GM23338 (cell line): ENCODE measurements around the gene LYL1. TPM values are rescaled to one million over a fixed set of nuclear protein-coding genes. Genes with fewer than 3 reads are reported as not detected.
A peak's percentile ranks its signal among the peaks of the same experiment; 100 is the strongest.

Experiments used
- ATAC-seq: fragments of 200-7000 bp; cut with Tn5 transposase; 3 replicates; pipeline ENCODE4 v1.9.1; 2020
- DNase-seq: peaks from one replicate; pipeline ENCODE4 v3.0.0-alpha.2; 2015; ENCODE audit warnings: low spot score
- H2AFZ ChIP-seq: fragments of 200-600 bp; sonication (generic); 2 replicates; pipeline ENCODE4 v1.8.0; 2016; ENCODE audit warnings: antibody characterized with exemption, mild to moderate bottlenecking, moderate library complexity
- H3F3A ChIP-seq: fragments of 200-600 bp; sonication (generic); replicated peaks from 2 replicates; pipeline ENCODE4 v1.8.0; 2017; ENCODE audit warnings: antibody characterized with exemption, mixed run types, low read depth
- H3K27ac ChIP-seq: fragments of 200-600 bp; sonication (generic); 2 replicates; pipeline ENCODE4 v1.6.1; 2016; ENCODE audit warnings: low read depth
- H3K27me3 ChIP-seq: fragments of 200-600 bp; sonication (generic); 2 replicates; pipeline ENCODE4 v1.8.0; 2016; ENCODE audit warnings: mild to moderate bottlenecking, mixed run types, moderate library complexity; ENCODE audit not compliant: insufficient read depth
- H3K36me3 ChIP-seq: fragments of 200-600 bp; sonication (generic); 2 replicates; pipeline ENCODE4 v1.8.0; 2016; ENCODE audit warnings: mild to moderate bottlenecking; ENCODE audit not compliant: insufficient read depth
- H3K4me1 ChIP-seq: fragments of 200-600 bp; sonication (generic); 2 replicates; pipeline ENCODE4 v1.8.0; 2016; ENCODE audit warnings: mild to moderate bottlenecking, moderate library complexity; ENCODE audit not compliant: insufficient read depth
- H3K4me2 ChIP-seq: fragments of 200-600 bp; sonication (generic); 2 replicates; pipeline ENCODE4 v1.7.1; 2017; ENCODE audit warnings: mixed run types
- H3K4me3 ChIP-seq: fragments of 200-600 bp; sonication (generic); 2 replicates; pipeline ENCODE4 v1.6.1; 2016; ENCODE audit warnings: mixed run types
- H3K79me2 ChIP-seq: fragments of 200-600 bp; sonication (generic); replicated peaks from 2 replicates; pipeline ENCODE4 v1.8.0; 2017; ENCODE audit warnings: mild to moderate bottlenecking; ENCODE audit not compliant: insufficient read depth
- H3K9me2 ChIP-seq: fragments of 200-600 bp; sonication (generic); 2 replicates; pipeline ENCODE4 v1.8.0; 2017; ENCODE audit not compliant: insufficient read depth
- H4K20me1 ChIP-seq: fragments of 200-600 bp; sonication (generic); replicated peaks from 2 replicates; pipeline ENCODE4 v1.8.0; 2017; ENCODE audit warnings: mild to moderate bottlenecking; ENCODE audit not compliant: insufficient read depth
- H3K27ac Mint-ChIP-seq: 2 replicates; pipeline ENCODE4 v1.8.0; 2020; ENCODE audit warnings: inconsistent platforms, mild to moderate bottlenecking, moderate library complexity, mixed read lengths
- H3K27me3 Mint-ChIP-seq: 3 replicates; pipeline ENCODE4 v1.8.0; 2022; ENCODE audit warnings: low read depth, mild to moderate bottlenecking, moderate library complexity, mixed read lengths, inconsistent platforms; ENCODE audit not compliant: insufficient read depth, poor library complexity
- H3K36me3 Mint-ChIP-seq: 3 replicates; pipeline ENCODE4 v1.8.0; 2021; ENCODE audit warnings: low read depth, mild to moderate bottlenecking, inconsistent platforms, moderate library complexity, mixed read lengths
- H3K4me1 Mint-ChIP-seq: 3 replicates; pipeline ENCODE4 v1.8.0; 2020; ENCODE audit warnings: mild to moderate bottlenecking, inconsistent platforms, mixed read lengths
- H3K4me3 Mint-ChIP-seq: 3 replicates; pipeline ENCODE4 v1.8.0; 2021; ENCODE audit warnings: moderate library complexity, mild to moderate bottlenecking, inconsistent platforms, mixed read lengths
- H3K9me3 Mint-ChIP-seq: 3 replicates; pipeline ENCODE4 v1.8.0; 2020; ENCODE audit warnings: moderate library complexity, mild to moderate bottlenecking, inconsistent platforms, mixed read lengths
- CREB1 ChIP-seq: fragments of 250-450 bp; sonication (Bioruptor Pico); IDR thresholded peaks from 2 replicates; pipeline ENCODE4 v1.5.0; 2020; ENCODE audit warnings: low read depth, mild to moderate bottlenecking, moderate library complexity
- CTCF ChIP-seq, 2 experiments: fragments of 200-600 bp in 1 of 2; sonication (generic) in 1 of 2; conservative IDR thresholded peaks; 2 replicates each; pipeline versions ENCODE4 v1.5.1 to v1.6.1; 2016 to 2017; ENCODE audit warnings: antibody characterized with exemption in 2 of 2, low read depth in 2 of 2, mild to moderate bottlenecking in 2 of 2, moderate library complexity in 1 of 2
- ETS1 ChIP-seq: IDR thresholded peaks from 2 replicates; pipeline ENCODE4 v1.6.1; 2016; ENCODE audit warnings: antibody characterized with exemption
- EZH2 ChIP-seq: fragments of 200-600 bp; sonication (generic); IDR thresholded peaks from one replicate; pipeline ENCODE4 v1.8.0; 2017; ENCODE audit warnings: antibody characterized with exemption, mild to moderate bottlenecking, low read depth; ENCODE audit not compliant: unreplicated experiment
- EZH2phosphoT487 ChIP-seq: fragments of 200-600 bp; sonication (generic); IDR thresholded peaks from one replicate; pipeline ENCODE4 v1.8.1; 2018; ENCODE audit warnings: antibody characterized with exemption; ENCODE audit not compliant: unreplicated experiment
- JUNB ChIP-seq: IDR thresholded peaks from one replicate; pipeline ENCODE4 v1.6.1; 2016; ENCODE audit warnings: antibody characterized with exemption; ENCODE audit not compliant: unreplicated experiment
- NANOG ChIP-seq: IDR thresholded peaks from 2 replicates; pipeline ENCODE4 v1.6.1; 2016; ENCODE audit warnings: antibody characterized with exemption, borderline replicate concordance
- POLR2AphosphoS5 ChIP-seq: IDR thresholded peaks from 2 replicates; pipeline ENCODE4 v1.6.1; 2016; ENCODE audit warnings: antibody characterized with exemption, low read depth
- STAT1 ChIP-seq: IDR thresholded peaks from one replicate; pipeline ENCODE4 v1.6.1; 2016; ENCODE audit warnings: antibody characterized with exemption; ENCODE audit not compliant: unreplicated experiment
- ZNF114 ChIP-seq: fragments of 250-450 bp; sonication (Bioruptor Pico); IDR thresholded peaks from 2 replicates; pipeline ENCODE4 v1.5.0; 2020; ENCODE audit warnings: mild to moderate bottlenecking, moderate library complexity
- ZNF331 ChIP-seq: fragments of 250-450 bp; sonication (Bioruptor Pico); IDR thresholded peaks from 2 replicates; pipeline ENCODE4 v1.5.0; 2020; ENCODE audit warnings: low read depth, mild to moderate bottlenecking, moderate library complexity
- ZNF462 ChIP-seq: fragments of 250-450 bp; sonication (Bioruptor Pico); IDR thresholded peaks from 2 replicates; pipeline ENCODE4 v1.5.0; 2020; ENCODE audit warnings: mild to moderate bottlenecking, moderate library complexity
- polyA plus RNA-seq: library from polyadenylated mRNA; unstranded; fragments of >200 nt; fragmentation: Nextera tagmentation; extraction: Ambion mirVana; gene quantifications from 2 replicates; pipeline ENCODE4 v1.2.1, GENCODE V29; 2016
- total RNA-seq: library from RNA; depleted of rRNA; stranded (reverse); fragments of >200 nt; shearing (Covaris generic); gene quantifications from 2 replicates; pipeline ENCODE4 v1.2.3, GENCODE V29; 2014
- TF ChIP-seq, protein P1 (sequence below): IDR thresholded peaks from one replicate; pipeline ENCODE4 v1.6.1; 2018; ENCODE audit warnings: antibody characterized with exemption; ENCODE audit not compliant: unreplicated experiment

Gene LYL1
- total and polyA plus RNA-seq, 2 experiments from 2014 or later: 1.2 to 2.2 TPM

GRCh38 chr19:13150931-13151604, 48.4 kb upstream of the LYL1 start:
- H3K9me3 Mint-ChIP-seq: peaks cover 23% of the 10 kb centered on the region
- H3K79me2 ChIP-seq: peaks cover 44% of the 10 kb centered on the region

More at GRCh38 chr19:13150931-13151604, 48.4 kb upstream of the LYL1 start:
- H3K4me3 Mint-ChIP-seq: peak overlapping the region; percentile 99
- DNase-seq (no peak), ATAC-seq (no peak)
- Histone ChIP-seq H3F3A (peaks cover 19% of the 10 kb centered on the region), H3K4me3 (peak overlapping the region; percentile 90), H4K20me1 (peaks cover 8% of the 10 kb centered on the region), H3K4me1 (peaks cover under 1% of the 10 kb centered on the region), H3K27ac (peak overlapping the region; percentile 96), H3K36me3 (peaks cover 7% of the 10 kb centered on the region; the same call in 1 of the 2 replicates), H3K27me3 (no peaks in the 10 kb centered on the region), H3K9me2 (no peaks in the 10 kb centered on the region), H2AFZ (no peak overlapping the region), H3K4me2 (peak overlapping the region; percentile 98)
- TF ChIP-seq NANOG: no peak
- TF ChIP-seq STAT1: no peak
- no peak for TF ChIP-seq ZNF331 (CRISPR knock-in tag)
- no peak for TF ChIP-seq JUNB
- TF ChIP-seq POLR2AphosphoS5: no peak
- TF ChIP-seq EZH2phosphoT487: no peak
- TF ChIP-seq EZH2: no peak
- TF ChIP-seq, protein P1, sequence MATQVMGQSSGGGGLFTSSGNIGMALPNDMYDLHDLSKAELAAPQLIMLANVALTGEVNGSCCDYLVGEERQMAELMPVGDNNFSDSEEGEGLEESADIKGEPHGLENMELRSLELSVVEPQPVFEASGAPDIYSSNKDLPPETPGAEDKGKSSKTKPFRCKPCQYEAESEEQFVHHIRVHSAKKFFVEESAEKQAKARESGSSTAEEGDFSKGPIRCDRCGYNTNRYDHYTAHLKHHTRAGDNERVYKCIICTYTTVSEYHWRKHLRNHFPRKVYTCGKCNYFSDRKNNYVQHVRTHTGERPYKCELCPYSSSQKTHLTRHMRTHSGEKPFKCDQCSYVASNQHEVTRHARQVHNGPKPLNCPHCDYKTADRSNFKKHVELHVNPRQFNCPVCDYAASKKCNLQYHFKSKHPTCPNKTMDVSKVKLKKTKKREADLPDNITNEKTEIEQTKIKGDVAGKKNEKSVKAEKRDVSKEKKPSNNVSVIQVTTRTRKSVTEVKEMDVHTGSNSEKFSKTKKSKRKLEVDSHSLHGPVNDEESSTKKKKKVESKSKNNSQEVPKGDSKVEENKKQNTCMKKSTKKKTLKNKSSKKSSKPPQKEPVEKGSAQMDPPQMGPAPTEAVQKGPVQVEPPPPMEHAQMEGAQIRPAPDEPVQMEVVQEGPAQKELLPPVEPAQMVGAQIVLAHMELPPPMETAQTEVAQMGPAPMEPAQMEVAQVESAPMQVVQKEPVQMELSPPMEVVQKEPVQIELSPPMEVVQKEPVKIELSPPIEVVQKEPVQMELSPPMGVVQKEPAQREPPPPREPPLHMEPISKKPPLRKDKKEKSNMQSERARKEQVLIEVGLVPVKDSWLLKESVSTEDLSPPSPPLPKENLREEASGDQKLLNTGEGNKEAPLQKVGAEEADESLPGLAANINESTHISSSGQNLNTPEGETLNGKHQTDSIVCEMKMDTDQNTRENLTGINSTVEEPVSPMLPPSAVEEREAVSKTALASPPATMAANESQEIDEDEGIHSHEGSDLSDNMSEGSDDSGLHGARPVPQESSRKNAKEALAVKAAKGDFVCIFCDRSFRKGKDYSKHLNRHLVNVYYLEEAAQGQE: no peak
- no peak for TF ChIP-seq ZNF114 (CRISPR knock-in tag)
- no peak for TF ChIP-seq CREB1 (CRISPR knock-in tag)
- no peak for TF ChIP-seq ETS1
- no peak for TF ChIP-seq ZNF462 (CRISPR knock-in tag)
- TF ChIP-seq CTCF (conservative IDR thresholded peaks at IDR 0.05; ENCODE audit: low read depth in 2 of 2): no peak
- peaks cover 13% of the 10 kb centered on the region for H3K4me1 Mint-ChIP-seq
- peak overlapping the region; percentile 99 for H3K27ac Mint-ChIP-seq
- peaks cover 35% of the 10 kb centered on the region for H3K36me3 Mint-ChIP-seq
- peaks cover 50% of the 10 kb centered on the region for H3K27me3 Mint-ChIP-seq
